Keratinocyte (primary cell): ENCODE results near the gene ZBTB39. TPM values are rescaled to one million over a fixed set of nuclear protein-coding genes. Genes with fewer than 3 reads are reported as not detected.
"Not testable (repeated sequence)": the region's sequence is repeated elsewhere in the genome, so short reads cannot be mapped to it uniquely, and the experiment has no call there.

Experiments used
- DNase-seq: peaks from one replicate; pipeline ENCODE4 v3.0.0-alpha.2; 2011; ENCODE audit warnings: low read depth, missing footprints, low spot score
- FAIRE-seq: peaks from 2 replicates; lab custom pipeline; 2011; peaks lifted over from hg19 to GRCh38; lab: Jason Lieb, UNC
- H2AFZ ChIP-seq: 2 replicates; pipeline ENCODE4 v1.6.0; 2012; ENCODE audit warnings: low read length, control low read depth, inconsistent platforms; ENCODE audit not compliant: control insufficient read depth
- H3K27ac ChIP-seq: 2 replicates; pipeline ENCODE4 v1.5.1; 2011; ENCODE audit warnings: low read length; ENCODE audit not compliant: control insufficient read depth, insufficient read depth
- H3K27me3 ChIP-seq: 3 replicates; pipeline ENCODE4 v1.6.0; 2011; ENCODE audit warnings: low read length; ENCODE audit not compliant: control insufficient read depth, insufficient read depth; ENCODE audit errors: extremely low read depth
- H3K36me3 ChIP-seq, 2 experiments: 2 replicates in 1 of 2; 3 replicates in 1 of 2; pipeline ENCODE4 v1.5.1; 2011; ENCODE audit warnings: low read length in 2 of 2, mild to moderate bottlenecking in 1 of 2; ENCODE audit not compliant: control insufficient read depth in 2 of 2, insufficient read depth in 2 of 2; ENCODE audit errors: extremely low read depth in 1 of 2
- H3K4me1 ChIP-seq: 3 replicates; pipeline ENCODE4 v1.5.1; 2011; ENCODE audit warnings: low read length; ENCODE audit not compliant: control insufficient read depth, insufficient read depth; ENCODE audit errors: extremely low read depth
- H3K4me2 ChIP-seq: 3 replicates; pipeline ENCODE4 v1.6.0; 2011; ENCODE audit warnings: low read depth, low read length; ENCODE audit not compliant: control insufficient read depth, insufficient read depth; ENCODE audit errors: extremely low read depth
- H3K4me3 ChIP-seq, 3 experiments: fragments of 200-600 bp in 1 of 3; sonication (generic) in 1 of 3; 2 replicates in 2 of 3; 3 replicates in 1 of 3; pipeline ENCODE4 v1.5.1; 2011 to 2016; ENCODE audit warnings: low read length in 3 of 3, mild to moderate bottlenecking in 3 of 3, control low read depth in 2 of 3, inconsistent platforms in 1 of 3, low read depth in 1 of 3, mixed read lengths in 1 of 3, mixed run types in 1 of 3, moderate library complexity in 1 of 3; ENCODE audit not compliant: control insufficient read depth in 2 of 3, insufficient read depth in 2 of 3; ENCODE audit errors: extremely low read depth in 1 of 3
- H3K79me2 ChIP-seq: 2 replicates; pipeline ENCODE4 v1.6.0; 2012; ENCODE audit warnings: low read length; ENCODE audit not compliant: control insufficient read depth, insufficient read depth
- H3K9ac ChIP-seq: 3 replicates; pipeline ENCODE4 v1.6.0; 2011; ENCODE audit warnings: low read length; ENCODE audit not compliant: control insufficient read depth, insufficient read depth; ENCODE audit errors: extremely low read depth
- H3K9me1 ChIP-seq: 3 replicates; pipeline ENCODE4 v1.6.0; 2011; ENCODE audit warnings: low read length; ENCODE audit not compliant: control insufficient read depth, insufficient read depth; ENCODE audit errors: extremely low read depth
- H3K9me3 ChIP-seq: 2 replicates; pipeline ENCODE4 v1.5.1; 2012; ENCODE audit warnings: low read depth, low read length; ENCODE audit not compliant: control insufficient read depth
- H4K20me1 ChIP-seq: 3 replicates; pipeline ENCODE4 v1.6.0; 2011; ENCODE audit warnings: low read length; ENCODE audit not compliant: control insufficient read depth, insufficient read depth; ENCODE audit errors: extremely low read depth
- EZH2 ChIP-seq: IDR thresholded peaks from one replicate; pipeline ENCODE4 v1.6.1; 2012; ENCODE audit warnings: inconsistent platforms, mild to moderate bottlenecking, low read length, moderate library complexity
- dilution Hi-C: fragments of 300-500 bp; cut with MboI; formaldehyde crosslinking; loops from one replicate; pipeline ENCODE4 v1.7.0; 2020; ENCODE audit warnings: low sequenced_read_pairs; ENCODE audit not compliant: extremely low pct_ligation_motif_present
- polyA plus RNA-seq, 5 experiments: library from polyadenylated mRNA; depleted of rRNA in 3 of 5; stranded (reverse) in 3 of 5; stranded (forward) in 1 of 5; unstranded in 1 of 5; fragments of >200 nt; gene quantifications; 1 replicate in 1 of 5; 2 replicates in 3 of 5; 3 replicates in 1 of 5; pipeline versions ENCODE4 v1.2.1 to v1.2.3, GENCODE V29; 2011 to 2012; ENCODE audit warnings: missing spikeins in 2 of 5, low read depth in 1 of 5, low replicate concordance in 1 of 5
- TF ChIP-seq, protein P1 (sequence below), 3 experiments: IDR thresholded peaks in 1 of 3; conservative IDR thresholded peaks in 1 of 3; optimal IDR thresholded peaks in 1 of 3; 2 replicates in 2 of 3; 3 replicates in 1 of 3; pipeline versions ENCODE3 to v1.5.1; 2011; ENCODE audit warnings: low read length in 3 of 3, mild to moderate bottlenecking in 3 of 3, moderate library complexity in 2 of 3, control low read depth in 1 of 3, inconsistent platforms in 1 of 3; ENCODE audit not compliant: insufficient read depth in 2 of 3; ENCODE audit errors: extremely low read depth in 1 of 3

The ZBTB39 gene
- polyA plus RNA-seq, 1 donor (not counting 4 experiments of a cell fraction or from before 2014, with no cell fraction given) = 4.1 TPM

DNA sequence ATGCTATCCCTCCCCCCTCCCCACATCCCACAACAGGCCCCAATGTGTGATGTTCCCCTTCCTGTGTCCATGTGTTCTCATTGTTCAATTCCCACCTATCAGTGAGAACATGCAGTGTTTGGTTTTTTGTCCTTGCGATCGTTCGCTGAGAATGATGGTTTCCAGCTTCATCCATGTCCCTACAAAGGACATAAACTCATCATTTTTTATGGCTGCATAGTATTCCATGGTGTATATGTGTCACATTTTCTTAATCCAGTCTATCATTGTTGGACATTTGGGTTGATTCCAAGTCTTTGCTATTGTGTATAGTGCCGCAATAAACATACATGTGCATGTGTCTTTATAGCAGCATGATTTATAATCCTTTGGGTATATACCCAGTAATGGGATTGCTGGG, 46.8 kb upstream of the ZBTB39 start:
- H3K79me2 ChIP-seq, dilution Hi-C loops, H3K9ac ChIP-seq: not testable (repeated sequence)

GRCh38 chr12:57051011-57051410, 44.7 kb upstream of the ZBTB39 start:
- Histone ChIP-seq H3K79me2 (no peaks in the 10 kb centered on the region), H3K4me1 (no peaks in the 10 kb centered on the region), H3K9me3 (no peaks in the 10 kb centered on the region), H3K9me1 (no peaks in the 10 kb centered on the region), H3K4me2 (no peak overlapping the region), H3K27me3 (peaks cover 20% of the 10 kb centered on the region), H2AFZ (no peak overlapping the region), H4K20me1 (no peaks in the 10 kb centered on the region), H3K4me3 (no peak overlapping the region), H3K27ac (no peak overlapping the region), H3K36me3 (peaks cover 0 to 2% of the 10 kb centered on the region in 2 experiments), H3K9ac (no peak overlapping the region)
- DNase-seq (no peak), FAIRE-seq (no peak)
- dilution Hi-C loops = no loop called here
- TF ChIP-seq, protein P1, sequence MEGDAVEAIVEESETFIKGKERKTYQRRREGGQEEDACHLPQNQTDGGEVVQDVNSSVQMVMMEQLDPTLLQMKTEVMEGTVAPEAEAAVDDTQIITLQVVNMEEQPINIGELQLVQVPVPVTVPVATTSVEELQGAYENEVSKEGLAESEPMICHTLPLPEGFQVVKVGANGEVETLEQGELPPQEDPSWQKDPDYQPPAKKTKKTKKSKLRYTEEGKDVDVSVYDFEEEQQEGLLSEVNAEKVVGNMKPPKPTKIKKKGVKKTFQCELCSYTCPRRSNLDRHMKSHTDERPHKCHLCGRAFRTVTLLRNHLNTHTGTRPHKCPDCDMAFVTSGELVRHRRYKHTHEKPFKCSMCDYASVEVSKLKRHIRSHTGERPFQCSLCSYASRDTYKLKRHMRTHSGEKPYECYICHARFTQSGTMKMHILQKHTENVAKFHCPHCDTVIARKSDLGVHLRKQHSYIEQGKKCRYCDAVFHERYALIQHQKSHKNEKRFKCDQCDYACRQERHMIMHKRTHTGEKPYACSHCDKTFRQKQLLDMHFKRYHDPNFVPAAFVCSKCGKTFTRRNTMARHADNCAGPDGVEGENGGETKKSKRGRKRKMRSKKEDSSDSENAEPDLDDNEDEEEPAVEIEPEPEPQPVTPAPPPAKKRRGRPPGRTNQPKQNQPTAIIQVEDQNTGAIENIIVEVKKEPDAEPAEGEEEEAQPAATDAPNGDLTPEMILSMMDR (optimal IDR thresholded peaks at IDR 0.05 in 1 of 3, IDR thresholded peaks at IDR 0.05 in 1 of 3, conservative IDR thresholded peaks at IDR 0.05 in 1 of 3; ENCODE audit: extremely low read depth in 1 of 3, insufficient read depth in 2 of 3, low read length in 3 of 3) = no peak
- no peak for TF ChIP-seq EZH2

More for the DNA sequence above, 46.8 kb upstream of the ZBTB39 start:
- H3K4me3 ChIP-seq, H3K4me2 ChIP-seq, H3K27me3 ChIP-seq, FAIRE-seq, DNase-seq, H3K4me1 ChIP-seq, H3K9me1 ChIP-seq, H4K20me1 ChIP-seq, H2AFZ ChIP-seq, H3K27ac ChIP-seq, H3K9me3 ChIP-seq: not testable (repeated sequence)
- H3K36me3 ChIP-seq = peaks cover 3 to 11% of the 10 kb centered on the region in 2 experiments

- Histone ChIP-seq H2AFZ (no peak within 1 kb of the TSS), H3K4me2 (no peak within 1 kb of the TSS), H3K4me1 (no peaks in the 10 kb centered on the region), H3K27me3 (peaks cover 20% of the 10 kb centered on the region), H3K9ac (no peak within 1 kb of the TSS), H3K4me3 (no peak within 1 kb of the TSS), H3K36me3 (no peaks in the 10 kb centered on the region), H4K20me1 (no peaks in the 10 kb centered on the region), H3K79me2 (no peaks in the 10 kb centered on the region), H3K9me1 (no peaks in the 10 kb centered on the region), H3K27ac (no peak within 1 kb of the TSS), H3K9me3 (no peaks in the 10 kb centered on the region)
- dilution Hi-C loops = no loop called here
- TF ChIP-seq, protein P1 (optimal IDR thresholded peaks at IDR 0.05 in 1 of 3, IDR thresholded peaks at IDR 0.05 in 1 of 3, conservative IDR thresholded peaks at IDR 0.05 in 1 of 3; ENCODE audit: extremely low read depth in 1 of 3, insufficient read depth in 2 of 3, low read length in 3 of 3) = no peak
- no peak for TF ChIP-seq EZH2
- no peak for DNase-seq
- FAIRE-seq = no peak
These were observed 43.5 kb upstream of the ZBTB39 start, which contains the start of gene MYO1A for GRCh38 chr12:57049890-57050289. TSS of gene MYO1A (minus strand) at chr12:57050129. CDS start at chr12:57048323, 1,806 bp downstream.
